Amniotic stem cell (primary cell): ENCODE data around the gene RGPD8.

Experiments
- DNase-seq: peaks from one replicate; lab custom pipeline; 2025; lab: John Stamatoyannopoulos, UW

The RGPD8 gene

GRCh38 chr2:112335600-112335999 lies 97.8 kb downstream of the RGPD8 start:
- no peak for DNase-seq

- no peak for DNase-seq
Measured at GRCh38 chr2:112332123-112332696, 101.2 kb downstream of the RGPD8 start.

GRCh38 chr2:112322919-112323318 lies 110.5 kb downstream of the RGPD8 start:
- no peak for DNase-seq

GRCh38 chr2:112321375-112322320 lies 111.8 kb downstream of the RGPD8 start:
- DNase-seq = no peak
